IMR-90 (cell line): ENCODE results near the gene CD14.

Experiments
- CTCF ChIP-seq: conservative IDR thresholded peaks from 2 replicates; pipeline ENCODE4 v1.5.1; 2012; ENCODE audit warnings: mild to moderate bottlenecking, low read depth, low read length, improper control_type of control experiment
- MAZ ChIP-seq: IDR thresholded peaks from 2 replicates; pipeline ENCODE4 v1.6.1; 2012; ENCODE audit warnings: low read depth, mild to moderate bottlenecking, low read length, improper control_type of control experiment, moderate library complexity, borderline replicate concordance

- TF ChIP-seq CTCF (no peak), MAZ (no peak)
Observed at GRCh38 chr5:140628711-140629110, 4.3 kb downstream of the CD14 start.
